HG03575 (cell line): ENCODE data around the gene IL5.
"Not testable (repeated sequence)": the region's sequence is repeated elsewhere in the genome, so short reads cannot be mapped to it uniquely, and the experiment has no call there.

Experiments
- ATAC-seq: cut with Tn5 transposase; IDR thresholded peaks from one replicate; pipeline ENCODE4 v1.9.1; 2021; ENCODE audit not compliant: unreplicated experiment, insufficient number of reproducible peaks, low FRiP score; ENCODE audit errors: extremely low read depth

Gene IL5

GRCh38 chr5:132540149-132540548, 3.2 kb downstream of the IL5 start:
- ATAC-seq: no peak

GRCh38 chr5:132539716-132540115, 3.6 kb downstream of the IL5 start:
- ATAC-seq: no peak

GRCh38 chr5:132530946-132531345, 12.4 kb downstream of the IL5 start:
- ATAC-seq: no peak

GRCh38 chr5:132528866-132529634, 14.3 kb downstream of the IL5 start:
- ATAC-seq: no peak

- ATAC-seq: no peak
Measured at GRCh38 chr5:132528021-132528420, 15.3 kb downstream of the IL5 start.

GRCh38 chr5:132526974-132527564, 16.3 kb downstream of the IL5 start:
- no peak for ATAC-seq

GRCh38 chr5:132526290-132526973, 16.9 kb downstream of the IL5 start:
- ATAC-seq: no peak

- peak; percentile 45 for ATAC-seq
Measured at GRCh38 chr5:132525299-132525724, 18.0 kb downstream of the IL5 start.

GRCh38 chr5:132524877-132525276, 18.4 kb downstream of the IL5 start:
- not testable (repeated sequence) for ATAC-seq

GRCh38 chr5:132522067-132522466, 21.3 kb downstream of the IL5 start:
- ATAC-seq: not testable (repeated sequence)

- ATAC-seq: not testable (repeated sequence)
Measured at GRCh38 chr5:132513618-132514336, 29.5 kb downstream of the IL5 start.

- ATAC-seq: no peak
Measured at GRCh38 chr5:132510076-132510475, 33.2 kb downstream of the IL5 start.

GRCh38 chr5:132506094-132506692, 37.1 kb downstream of the IL5 start:
- ATAC-seq: no peak

GRCh38 chr5:132505641-132506040, 37.7 kb downstream of the IL5 start:
- ATAC-seq: no peak

GRCh38 chr5:132504746-132505145, 38.6 kb downstream of the IL5 start:
- ATAC-seq: no peak

- ATAC-seq: no peak
Measured at GRCh38 chr5:132503244-132503643, 40.1 kb downstream of the IL5 start.

- ATAC-seq: no peak
Measured at GRCh38 chr5:132501961-132502931, 41.1 kb downstream of the IL5 start.

- no peak for ATAC-seq
Measured at GRCh38 chr5:132501629-132501956, 41.7 kb downstream of the IL5 start.
